ENCODE measurements around the gene VWA3A.

Gene VWA3A

GRCh38 chr16:22205577-22206012, 113.3 kb downstream of the VWA3A start:
- peak overlapping the region; percentile 91 for H3K4me3 Mint-ChIP-seq
- peaks cover 7% of the 10 kb centered on the region for H3K36me3 Mint-ChIP-seq (ENCODE audit: low read depth)
- H3K27ac Mint-ChIP-seq = peak overlapping the region; percentile 72
- peaks cover 18% of the 10 kb centered on the region for H3K4me1 Mint-ChIP-seq (ENCODE audit: low read depth)
- H3K9me3 Mint-ChIP-seq = no peaks in the 10 kb centered on the region
- no peaks in the 10 kb centered on the region for H3K27me3 Mint-ChIP-seq (ENCODE audit: low read depth)

DNA sequence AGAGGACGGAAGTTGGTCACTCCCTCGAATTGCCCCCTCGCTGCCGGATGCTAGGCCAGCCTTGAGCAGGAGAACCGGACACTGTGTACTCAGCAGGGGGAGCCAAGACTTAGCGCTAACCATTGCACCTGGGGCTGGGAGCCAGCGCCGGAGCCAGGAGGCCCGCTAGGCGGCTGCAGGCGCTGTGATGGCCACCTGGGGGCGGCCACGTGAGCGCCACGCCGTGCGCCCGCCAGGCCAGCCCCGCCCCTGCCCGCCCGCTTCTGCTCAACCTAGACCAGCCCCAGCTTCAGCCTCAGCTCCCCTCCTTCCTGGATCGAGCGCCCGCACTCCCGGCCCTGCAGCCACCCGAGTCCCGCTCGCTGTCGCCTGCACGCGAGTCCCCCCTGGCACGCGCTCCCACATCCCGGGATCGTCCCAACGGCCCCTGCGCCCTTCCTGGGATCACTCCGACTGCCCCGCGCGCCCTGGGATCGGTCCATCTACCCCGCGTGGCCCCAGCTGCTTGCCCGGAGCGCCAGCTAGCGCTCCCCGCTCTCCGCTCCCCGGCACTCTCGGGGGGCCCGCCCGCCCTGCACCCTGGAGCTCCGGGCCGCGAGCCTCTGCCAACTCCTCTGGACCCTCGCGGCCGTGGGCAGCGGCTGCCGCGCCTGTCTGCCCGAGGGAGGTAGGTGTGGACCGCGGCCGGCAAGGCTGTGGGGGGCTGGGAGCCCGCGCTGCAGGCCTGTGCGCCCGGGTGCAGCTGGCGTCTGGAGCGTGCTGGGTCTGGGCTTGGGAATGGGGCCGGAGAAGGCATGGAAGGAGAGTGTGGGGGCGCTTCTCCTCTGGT, 113.9 kb downstream of the VWA3A start, which contains the start of gene EEF2K:
TSS of gene EEF2K (plus strand) at position 266 of the 829 bp plus-strand sequence. CDS start 19,452 bp downstream, outside the sequence.
- Mint-ChIP-seq H3K36me3 (ENCODE audit: low read depth) (peaks cover 13% of the 10 kb centered on the region), H3K9me3 (no peaks in the 10 kb centered on the region), H3K4me3 (peak within 1 kb of the TSS; percentile 91), H3K4me1 (ENCODE audit: low read depth) (peaks cover 22% of the 10 kb centered on the region), H3K27ac (peak within 1 kb of the TSS; percentile 78), H3K27me3 (ENCODE audit: low read depth) (no peaks in the 10 kb centered on the region)
